Measurements from ENCODE around the gene MLH3.
A peak's percentile ranks its signal among the peaks of the same experiment; 100 is the strongest.

MLH3 gene

GRCh38 chr14:75066691-75067090 is 15.4 kb upstream of the MLH3 start:
- no peak for DNase-seq (ENCODE audit: low read depth in 2 of 2)

- DNase-seq (ENCODE audit: low read depth in 2 of 2), result no peak
Observed at GRCh38 chr14:75064205-75064567, 12.9 kb upstream of the MLH3 start.

GRCh38 chr14:75063491-75064204 is 12.4 kb upstream of the MLH3 start, which contains the start of gene ACYP1:
Gene ACYP1 (minus strand): TSS chr14:75064024. CDS start chr14:75063553, 471 bp downstream.
- peak; percentile 82 to 83 for DNase-seq (ENCODE audit: low read depth in 2 of 2)

GRCh38 chr14:75063013-75063412 is 11.7 kb upstream of the MLH3 start:
- no peak for DNase-seq (ENCODE audit: low read depth in 2 of 2)

GRCh38 chr14:75060420-75060819 is 9.2 kb upstream of the MLH3 start:
- no peak for DNase-seq (ENCODE audit: low read depth in 2 of 2)

- DNase-seq (ENCODE audit: low read depth in 2 of 2), result no peak
Observed at GRCh38 chr14:75059642-75060041, 8.4 kb upstream of the MLH3 start.

GRCh38 chr14:75054421-75054820 is 3.2 kb upstream of the MLH3 start:
- DNase-seq (ENCODE audit: low read depth in 2 of 2), result no peak

- DNase-seq (ENCODE audit: low read depth in 2 of 2), result no peak
Observed at GRCh38 chr14:75053396-75054291, 2.4 kb upstream of the MLH3 start.

- DNase-seq (ENCODE audit: low read depth in 2 of 2), result no peak
Observed at GRCh38 chr14:75051556-75051899, 261 bp upstream of the MLH3 start.

GRCh38 chr14:75049731-75050201 is 1.5 kb downstream of the MLH3 start:
- no peak for DNase-seq (ENCODE audit: low read depth in 2 of 2)

- no peak for DNase-seq (ENCODE audit: low read depth in 2 of 2)
Observed at GRCh38 chr14:75049136-75049535, 2.1 kb downstream of the MLH3 start.

GRCh38 chr14:75048101-75048500 is 3.2 kb downstream of the MLH3 start:
- no peak for DNase-seq (ENCODE audit: low read depth in 2 of 2)

GRCh38 chr14:75047506-75047905 is 3.8 kb downstream of the MLH3 start:
- no peak for DNase-seq (ENCODE audit: low read depth in 2 of 2)

GRCh38 chr14:75046899-75047298 is 4.4 kb downstream of the MLH3 start:
- DNase-seq (ENCODE audit: low read depth in 2 of 2), result no peak

GRCh38 chr14:75046275-75046674 is 5.0 kb downstream of the MLH3 start:
- no peak for DNase-seq (ENCODE audit: low read depth in 2 of 2)

GRCh38 chr14:75044752-75045151 is 6.5 kb downstream of the MLH3 start:
- no peak for DNase-seq (ENCODE audit: low read depth in 2 of 2)

GRCh38 chr14:75044322-75044721 is 6.9 kb downstream of the MLH3 start:
- DNase-seq (ENCODE audit: low read depth in 2 of 2), result no peak

GRCh38 chr14:75042035-75042434 is 9.2 kb downstream of the MLH3 start:
- no peak for DNase-seq (ENCODE audit: low read depth in 2 of 2)

- no peak for DNase-seq (ENCODE audit: low read depth in 2 of 2)
Observed at GRCh38 chr14:75041613-75042012, 9.7 kb downstream of the MLH3 start.

- no peak for DNase-seq (ENCODE audit: low read depth in 2 of 2)
Observed at GRCh38 chr14:75040959-75041358, 10.3 kb downstream of the MLH3 start.

GRCh38 chr14:75040507-75040906 is 10.8 kb downstream of the MLH3 start:
- no peak for DNase-seq (ENCODE audit: low read depth in 2 of 2)

GRCh38 chr14:75032939-75033338 is 18.3 kb downstream of the MLH3 start:
- no peak for DNase-seq (ENCODE audit: low read depth in 2 of 2)

GRCh38 chr14:75030147-75030546 is 21.1 kb downstream of the MLH3 start:
- no peak for DNase-seq (ENCODE audit: low read depth in 2 of 2)
